Spinal cord (tissue), 10 donors: ENCODE data around the gene COL12A1. TPM values are rescaled to one million over a fixed set of nuclear protein-coding genes. Genes with fewer than 3 reads are reported as not detected.
A peak's percentile ranks its signal among the peaks of the same experiment; 100 is the strongest.

Experiments
- DNase-seq, 6 donors: peaks; one replicate each; pipeline versions ENCODE4 v3.0.0 to v3.0.0-alpha.2; 2013 to 2015; ENCODE audit warnings: low spot score in 6 of 6, low read depth in 4 of 6
- H3K27ac ChIP-seq: one replicate; pipeline ENCODE4 v1.5.1; 2013; ENCODE audit warnings: low read depth, low read length, control low read depth
- H3K27me3 ChIP-seq: one replicate; pipeline ENCODE4 v1.6.1; 2013; ENCODE audit warnings: low read length; ENCODE audit not compliant: control insufficient read depth, insufficient read depth
- H3K36me3 ChIP-seq: one replicate; pipeline ENCODE4 v1.6.1; 2013; ENCODE audit warnings: low read length; ENCODE audit not compliant: control insufficient read depth, insufficient read depth
- H3K4me1 ChIP-seq: one replicate; pipeline ENCODE4 v1.6.1; 2013; ENCODE audit warnings: low read length; ENCODE audit not compliant: control insufficient read depth, insufficient read depth
- H3K4me3 ChIP-seq: one replicate; pipeline ENCODE4 v1.5.1; 2013; ENCODE audit warnings: low read depth, low read length, control low read depth
- H3K9me3 ChIP-seq: one replicate; pipeline ENCODE4 v1.6.1; 2013; ENCODE audit warnings: low read length; ENCODE audit not compliant: control insufficient read depth, insufficient read depth
- WGBS: methylation state at CpG from one replicate; pipeline ENCODE4 v1.1.5; 2013; ENCODE audit warnings: missing lambda C conversion rate; ENCODE audit not compliant: insufficient coverage; 5-methylcytosine and 5-hydroxymethylcytosine counted together
- long read RNA-seq, 4 donors: transcript quantifications; one replicate each; lab custom pipeline, GENCODE V29; 2026
- polyA plus RNA-seq, 2 donors: library from polyadenylated mRNA; unstranded; fragments of 120-200 nt; gene quantifications; one replicate each; pipeline ENCODE4 v1.2.1, GENCODE V29; 2013; ENCODE audit not compliant: insufficient read length in 2 of 2
- total RNA-seq, 2 donors: library from RNA; depleted of rRNA in 1 of 2; stranded (reverse); fragments of 120-200 nt in 1 of 2; fragments of >200 nt in 1 of 2; gene quantifications; one replicate each; pipeline versions ENCODE4 v1.2.3 to v1.2.4, GENCODE V29; 2013 to 2014
- donor health status: healthy.

COL12A1 gene
- total RNA-seq (100 to 1,000 TPM; 129 to 254 TPM), polyA plus RNA-seq (10 to 100 TPM; 28.8 to 46.0 TPM)
- long read RNA-seq, donor 1: 0 reads
- long read RNA-seq, donor 2: 0 reads
- long read RNA-seq, donor 3: 0 reads
- long read RNA-seq, donor 4: 0 reads

- WGBS: under 1% methylated on average over 54 of the region's 64 CpGs
- Histone ChIP-seq H3K27ac (peak within 1 kb of the TSS; percentile 91), H3K27me3 (peaks cover 72% of the 10 kb centered on the region), H3K36me3 (no peaks in the 10 kb centered on the region), H3K4me1 (peaks cover 66% of the 10 kb centered on the region), H3K9me3 (no peaks in the 10 kb centered on the region), H3K4me3 (peak within 1 kb of the TSS; percentile 54)
- DNase-seq: peak in 3 of 6 donors; percentile 50 to 91 (median 79)
Observed at GRCh38 chr6:75205776-75206575, at the start of gene COL12A1. TSS of gene COL12A1 (minus strand) at chr6:75206053. CDS start at chr6:75202792, 3,261 bp downstream.

GRCh38 chr6:75250552-75250951, 44.7 kb upstream of the COL12A1 start:
- Histone ChIP-seq H3K4me3 (no peak overlapping the region), H3K27ac (no peak overlapping the region), H3K4me1 (no peaks in the 10 kb centered on the region), H3K9me3 (no peaks in the 10 kb centered on the region), H3K36me3 (no peaks in the 10 kb centered on the region), H3K27me3 (no peaks in the 10 kb centered on the region)
- no CpG with 5 or more reads among the region's 2 CpGs for WGBS
- DNase-seq: no peak

- Histone ChIP-seq H3K36me3 (no peaks in the 10 kb centered on the region), H3K4me1 (no peaks in the 10 kb centered on the region), H3K27ac (no peak overlapping the region), H3K9me3 (no peaks in the 10 kb centered on the region), H3K27me3 (no peaks in the 10 kb centered on the region), H3K4me3 (no peak overlapping the region)
- DNase-seq: no peak
Observed at GRCh38 chr6:75249837-75250236, 44.0 kb upstream of the COL12A1 start.

GRCh38 chr6:75246386-75246785, 40.5 kb upstream of the COL12A1 start:
- H3K27me3 ChIP-seq: no peaks in the 10 kb centered on the region
- H3K4me1 ChIP-seq: peaks cover 14% of the 10 kb centered on the region
- no peaks in the 10 kb centered on the region for H3K9me3 ChIP-seq
- no peak for DNase-seq
- WGBS: 100% methylated on average over 1 of the region's 2 CpGs
- peaks cover 2% of the 10 kb centered on the region for H3K36me3 ChIP-seq
- H3K4me3 ChIP-seq: no peak overlapping the region
- H3K27ac ChIP-seq: no peak overlapping the region

- Histone ChIP-seq H3K4me1 (peaks cover 14% of the 10 kb centered on the region), H3K27me3 (no peaks in the 10 kb centered on the region), H3K9me3 (no peaks in the 10 kb centered on the region), H3K27ac (peak overlapping the region; percentile 96), H3K36me3 (peaks cover 7% of the 10 kb centered on the region), H3K4me3 (peak overlapping the region; percentile 94)
- WGBS: 27% methylated on average over 5 of the region's 15 CpGs
- no peak for DNase-seq
Observed at GRCh38 chr6:75244063-75244584, 38.3 kb upstream of the COL12A1 start.

GRCh38 chr6:75243333-75244062, 37.6 kb upstream of the COL12A1 start, which contains the start of gene COX7A2:
TSS of gene COX7A2 (minus strand) at chr6:75243801. CDS start at chr6:75243734, 67 bp downstream.
- 0% methylated on average over 33 of the region's 36 CpGs for WGBS
- Histone ChIP-seq H3K36me3 (peaks cover 11% of the 10 kb centered on the region), H3K27me3 (no peaks in the 10 kb centered on the region), H3K27ac (peak within 1 kb of the TSS; percentile 96), H3K4me3 (peak within 1 kb of the TSS; percentile 94), H3K4me1 (peaks cover 14% of the 10 kb centered on the region), H3K9me3 (no peaks in the 10 kb centered on the region)
- peak; percentile 89 to 99 (median 90) for DNase-seq

GRCh38 chr6:75236630-75237029, 30.8 kb upstream of the COL12A1 start:
- peaks cover 3% of the 10 kb centered on the region for H3K4me1 ChIP-seq
- no peak overlapping the region for H3K4me3 ChIP-seq
- DNase-seq: no peak
- 100% methylated on average over 1 of the region's 4 CpGs for WGBS
- H3K9me3 ChIP-seq: no peaks in the 10 kb centered on the region
- H3K27me3 ChIP-seq: no peaks in the 10 kb centered on the region
- peaks cover 17% of the 10 kb centered on the region for H3K36me3 ChIP-seq
- H3K27ac ChIP-seq: no peak overlapping the region

- H3K27me3 ChIP-seq: no peaks in the 10 kb centered on the region
- peaks cover 15% of the 10 kb centered on the region for H3K36me3 ChIP-seq
- no CpG with 5 or more reads among the region's 2 CpGs for WGBS
- no peaks in the 10 kb centered on the region for H3K4me1 ChIP-seq
- no peak for DNase-seq
- H3K27ac ChIP-seq: no peak overlapping the region
- no peaks in the 10 kb centered on the region for H3K9me3 ChIP-seq
- no peak overlapping the region for H3K4me3 ChIP-seq
Observed at GRCh38 chr6:75235271-75235670, 29.4 kb upstream of the COL12A1 start.

GRCh38 chr6:75234126-75234865, 28.4 kb upstream of the COL12A1 start:
- Histone ChIP-seq H3K9me3 (no peaks in the 10 kb centered on the region), H3K4me3 (no peak overlapping the region), H3K4me1 (no peaks in the 10 kb centered on the region), H3K36me3 (peaks cover 11% of the 10 kb centered on the region), H3K27ac (no peak overlapping the region), H3K27me3 (no peaks in the 10 kb centered on the region)
- WGBS: no CpG with 5 or more reads among the region's 3 CpGs
- DNase-seq: peak in 4 of 6 donors; percentile 33 to 96 (median 47)
